GM12892 (cell line): Measurements from ENCODE around the gene GIGYF2.

ENCODE experiments used
- POLR2A ChIP-seq: IDR thresholded peaks from 2 replicates; pipeline ENCODE4 v1.6.1; 2011; ENCODE audit warnings: low read depth, low read length, control low read depth
- POLR2AphosphoS5 ChIP-seq: IDR thresholded peaks from 2 replicates; pipeline ENCODE4 v1.6.1; 2011; ENCODE audit warnings: low read depth, low read length, control low read depth
- TAF1 ChIP-seq: IDR thresholded peaks from 2 replicates; pipeline ENCODE4 v1.6.1; 2011; ENCODE audit warnings: low read depth, mild to moderate bottlenecking, control low read depth, low read length, borderline replicate concordance

GRCh38 chr2:232880764-232881351 is 183.7 kb downstream of the GIGYF2 start:
- TF ChIP-seq POLR2AphosphoS5: no peak
- TF ChIP-seq TAF1: no peak
- no peak for TF ChIP-seq POLR2A
